Measurements from ENCODE around the gene HRH1.

- no peak for TF ChIP-seq POLR2AphosphoS5 (IDR thresholded peaks at IDR 0.05; ENCODE audit: low read depth)
- no peak for TF ChIP-seq CTCF (conservative IDR thresholded peaks at IDR 0.05; ENCODE audit: low read depth in 2 of 2)
Observed at GRCh38 chr3:11188231-11188630, 33.9 kb downstream of the HRH1 start.
